ENCODE results near the gene PIP4K2A.

PIP4K2A gene

GRCh38 chr10:22541900-22542299 lies 172.5 kb downstream of the PIP4K2A start:
- Histone ChIP-seq H3K9me3 (ENCODE audit: insufficient read depth, low read depth, low read length) (no peaks in the 10 kb centered on the region), H3F3A (ENCODE audit: low read depth) (no peaks in the 10 kb centered on the region), H3K27me3 (ENCODE audit: insufficient read depth, low read length, poor library complexity, severe bottlenecking) (no peaks in the 10 kb centered on the region), H3K4me3 (ENCODE audit: low read length, poor library complexity, severe bottlenecking) (no peak overlapping the region), H3K36me3 (ENCODE audit: insufficient read depth, low read length) (peaks cover 58% of the 10 kb centered on the region), H3K9me2 (replicated peaks; ENCODE audit: low read depth, low read length) (no peaks in the 10 kb centered on the region), H3K4me2 (ENCODE audit: low read depth, low read length, poor library complexity, severe bottlenecking) (no peak overlapping the region), H2AFZ (ENCODE audit: low read length) (no peak overlapping the region), H3K9ac (ENCODE audit: low read depth, low read length, poor library complexity, severe bottlenecking) (no peak overlapping the region), H3K79me2 (ENCODE audit: insufficient read depth, low read length) (no peaks in the 10 kb centered on the region), H4K20me1 (ENCODE audit: insufficient read depth, low read length, poor library complexity, severe bottlenecking) (no peaks in the 10 kb centered on the region), H3K4me1 (ENCODE audit: insufficient read depth, low read length, poor library complexity, severe bottlenecking) (peaks cover 16% of the 10 kb centered on the region)
- no peak for TF ChIP-seq CTCF (conservative IDR thresholded peaks at IDR 0.05; ENCODE audit: low read length)

- Histone ChIP-seq H3K79me2 (ENCODE audit: insufficient read depth, low read length) (no peaks in the 10 kb centered on the region), H3K9ac (ENCODE audit: low read depth, low read length, poor library complexity, severe bottlenecking) (no peak overlapping the region), H3K9me3 (ENCODE audit: insufficient read depth, low read depth, low read length) (no peaks in the 10 kb centered on the region), H3K36me3 (ENCODE audit: insufficient read depth, low read length) (peaks cover 66% of the 10 kb centered on the region), H3K9me2 (replicated peaks; ENCODE audit: low read depth, low read length) (no peaks in the 10 kb centered on the region), H4K20me1 (ENCODE audit: insufficient read depth, low read length, poor library complexity, severe bottlenecking) (no peaks in the 10 kb centered on the region), H3K4me3 (ENCODE audit: low read length, poor library complexity, severe bottlenecking) (no peak overlapping the region), H3K4me1 (ENCODE audit: insufficient read depth, low read length, poor library complexity, severe bottlenecking) (peaks cover 9% of the 10 kb centered on the region), H3K27me3 (ENCODE audit: insufficient read depth, low read length, poor library complexity, severe bottlenecking) (no peaks in the 10 kb centered on the region), H3K4me2 (ENCODE audit: low read depth, low read length, poor library complexity, severe bottlenecking) (no peak overlapping the region), H2AFZ (ENCODE audit: low read length) (no peak overlapping the region), H3F3A (ENCODE audit: low read depth) (no peaks in the 10 kb centered on the region)
- no peak for TF ChIP-seq EZH2phosphoT487 (IDR thresholded peaks at IDR 0.05; ENCODE audit: borderline replicate concordance)
- no peak for TF ChIP-seq CTCF (conservative IDR thresholded peaks at IDR 0.05; ENCODE audit: low read length)
These were observed 174.6 kb downstream of the PIP4K2A start for GRCh38 chr10:22539579-22540298.

- H3K4me3 ChIP-seq (ENCODE audit: low read length, poor library complexity, severe bottlenecking) = no peak overlapping the region
- H3K4me1 ChIP-seq (ENCODE audit: insufficient read depth, low read length, poor library complexity, severe bottlenecking) = no peaks in the 10 kb centered on the region
- no peaks in the 10 kb centered on the region for H3F3A ChIP-seq (ENCODE audit: low read depth)
- no peak overlapping the region for H3K9ac ChIP-seq (ENCODE audit: low read depth, low read length, poor library complexity, severe bottlenecking)
- H2AFZ ChIP-seq (ENCODE audit: low read length) = no peak overlapping the region
- no peak overlapping the region for H3K4me2 ChIP-seq (ENCODE audit: low read depth, low read length, poor library complexity, severe bottlenecking)
- no peaks in the 10 kb centered on the region for H3K9me2 ChIP-seq (replicated peaks; ENCODE audit: low read depth, low read length)
- peaks cover 65% of the 10 kb centered on the region for H3K36me3 ChIP-seq (ENCODE audit: insufficient read depth, low read length)
- H3K79me2 ChIP-seq (ENCODE audit: insufficient read depth, low read length) = no peaks in the 10 kb centered on the region
- H3K27me3 ChIP-seq (ENCODE audit: insufficient read depth, low read length, poor library complexity, severe bottlenecking) = no peaks in the 10 kb centered on the region
- no peak for TF ChIP-seq CTCF (conservative IDR thresholded peaks at IDR 0.05; ENCODE audit: low read length)
- H4K20me1 ChIP-seq (ENCODE audit: insufficient read depth, low read length, poor library complexity, severe bottlenecking) = no peaks in the 10 kb centered on the region
- H3K9me3 ChIP-seq (ENCODE audit: insufficient read depth, low read depth, low read length) = no peaks in the 10 kb centered on the region
These were observed 176.6 kb downstream of the PIP4K2A start for GRCh38 chr10:22537810-22538209.

Measured in Loucy (cell line).